Breast epithelium (tissue), 3 donors: ENCODE measurements around the gene FXYD3.

Experiments
- CTCF ChIP-seq, 3 donors: fragments of 450-650 bp; IDR thresholded peaks; one replicate each; pipeline ENCODE4 v1.5.1; 2016 to 2017; ENCODE audit warnings: antibody characterized with exemption in 3 of 3, mild to moderate bottlenecking in 3 of 3, moderate library complexity in 3 of 3
- POLR2A ChIP-seq: fragments of 450-650 bp; IDR thresholded peaks from one replicate; pipeline ENCODE4 v1.6.1; 2016; ENCODE audit warnings: antibody characterized with exemption, mild to moderate bottlenecking, moderate library complexity
- POLR2AphosphoS5 ChIP-seq, 3 donors: sonication (generic); formaldehyde crosslinking; IDR thresholded peaks; one replicate each; pipeline ENCODE4 v1.6.1; 2017; ENCODE audit warnings: antibody characterized with exemption in 3 of 3

GRCh38 chr19:35143818-35144217 lies 28.2 kb downstream of the FXYD3 start:
- TF ChIP-seq POLR2A, result no peak
- no peak for TF ChIP-seq CTCF (IDR thresholded peaks at IDR 0.05)
- no peak for TF ChIP-seq POLR2AphosphoS5 (IDR thresholded peaks at IDR 0.05)
